HCT116 (cell line): Measurements from ENCODE around the gene MAP4K4. TPM values are rescaled to one million over a fixed set of nuclear protein-coding genes. Genes with fewer than 3 reads are reported as not detected.

Source experiments
- ATAC-seq: fragments of 200-7000 bp; cut with Tn5 transposase; 2 replicates; pipeline ENCODE4 v1.9.1; 2020; ENCODE audit warnings: mild to moderate bottlenecking, moderate library complexity
- BruUV-seq: library from RNA; stranded (reverse); fragments of 400-500 nt; replicated peaks from 2 replicates; lab custom pipeline; 2021; lab: Mats Ljungman, UMichigan
- CTCF ChIA-PET: fragments of 300-600 bp; sonication (Branson Sonifier 250); formaldehyde crosslinking; loops from one replicate; lab custom pipeline; 2021; ENCODE audit warnings: antibody characterized with exemption; lab: Charles Lee
- POLR2A ChIA-PET: fragments of 300-600, 350-600 bp; sonication (Branson Sonifier 250); formaldehyde crosslinking; loops from one replicate; lab custom pipeline; 2021; ENCODE audit warnings: antibody characterized with exemption; lab: Charles Lee
- RAD21 ChIA-PET, 2 experiments: fragments of 300-600 bp; sonication (Branson Sonifier 250); formaldehyde crosslinking; loops; one replicate each; lab custom pipeline; 2023; ENCODE audit warnings: low total read pairs in 2 of 2; ENCODE audit not compliant: uncharacterized antibody in 2 of 2, unreplicated experiment in 2 of 2, low non-redundant PET in 1 of 2; lab: Charles Lee
- DNase-seq: peaks from one replicate; pipeline ENCODE4 v3.0.0-alpha.2; 2010; ENCODE audit warnings: low read depth, low spot score
- H2AFZ ChIP-seq: fragments of 200-600 bp; shearing (Covaris generic), sonication (generic); 2 replicates; pipeline ENCODE4 v1.6.1; 2017; ENCODE audit warnings: low read depth, mixed run types, mixed read lengths, antibody characterized with exemption, low read length; ENCODE audit not compliant: poor library complexity, severe bottlenecking
- H3K27ac ChIP-seq: 2 replicates; pipeline ENCODE4 v1.5.1; 2012; ENCODE audit warnings: low read depth, low read length
- H3K27me3 ChIP-seq: fragments of 200-600 bp; sonication (generic); 2 replicates; pipeline ENCODE4 v1.6.1; 2016; ENCODE audit warnings: mixed run types, low read length, mixed read lengths; ENCODE audit not compliant: insufficient read depth
- H3K36me3 ChIP-seq, 2 experiments: fragments of 200-500 bp in 1 of 2; fragments of 200-600 bp in 1 of 2; sonication (Bioruptor generic) in 1 of 2; sonication (generic) in 1 of 2; 2 replicates each; pipeline versions ENCODE4 v1.5.1 to v1.6.1; 2014 to 2016; ENCODE audit warnings: low read length in 2 of 2, inconsistent platforms in 1 of 2, mixed read lengths in 1 of 2, mixed run types in 1 of 2; ENCODE audit not compliant: insufficient read depth in 2 of 2, control insufficient read depth in 1 of 2
- H3K4me1 ChIP-seq, 2 experiments: fragments of 200-600 bp in 1 of 2; sonication (generic) in 1 of 2; 2 replicates each; pipeline versions ENCODE4 v1.5.1 to v1.6.1; 2012 to 2017; ENCODE audit warnings: low read length in 2 of 2, inconsistent platforms in 1 of 2, mild to moderate bottlenecking in 1 of 2, mixed read lengths in 1 of 2, mixed run types in 1 of 2, moderate library complexity in 1 of 2; ENCODE audit not compliant: insufficient read depth in 2 of 2, control insufficient read depth in 1 of 2
- H3K4me2 ChIP-seq: fragments of 200-600 bp; sonication (generic); 2 replicates; pipeline ENCODE4 v1.6.1; 2017; ENCODE audit warnings: mixed run types, low read length, mixed read lengths
- H3K4me3 ChIP-seq, 2 experiments: fragments of 200-600 bp in 1 of 2; sonication (generic) in 1 of 2; replicated peaks in 1 of 2; 2 replicates each; pipeline ENCODE4 v1.5.1; 2011 to 2016; ENCODE audit warnings: low read length in 2 of 2, control low read depth in 1 of 2, low read depth in 1 of 2, mild to moderate bottlenecking in 1 of 2, mixed read lengths in 1 of 2, mixed run types in 1 of 2
- H3K79me2 ChIP-seq: fragments of 200-600 bp; sonication (generic); 2 replicates; pipeline ENCODE4 v1.6.1; 2017; ENCODE audit warnings: mild to moderate bottlenecking, mixed run types, low read length, moderate library complexity, mixed read lengths; ENCODE audit not compliant: insufficient read depth
- H3K9ac ChIP-seq: fragments of 200-600 bp; sonication (generic); 2 replicates; pipeline ENCODE4 v1.6.1; 2016; ENCODE audit warnings: low read length, mixed read lengths
- H3K9me2 ChIP-seq: fragments of 200-600 bp; sonication (generic), shearing (Covaris generic); 2 replicates; pipeline ENCODE4 v1.6.1; 2017; ENCODE audit warnings: mixed run types, mild to moderate bottlenecking, moderate library complexity; ENCODE audit not compliant: insufficient read depth
- H3K9me3 ChIP-seq, 2 experiments: fragments of 200-500 bp in 1 of 2; fragments of 200-600 bp in 1 of 2; sonication (Bioruptor generic) in 1 of 2; sonication (generic) in 1 of 2; 2 replicates each; pipeline ENCODE4 v1.6.1; 2014 to 2017; ENCODE audit warnings: low read length in 2 of 2, mixed read lengths in 2 of 2, inconsistent platforms in 1 of 2, low read depth in 1 of 2, mild to moderate bottlenecking in 1 of 2, mixed run types in 1 of 2, moderate library complexity in 1 of 2; ENCODE audit not compliant: control insufficient read depth in 1 of 2, insufficient read depth in 1 of 2
- H4K20me1 ChIP-seq: fragments of 200-600 bp; sonication (generic), shearing (Covaris generic); 2 replicates; pipeline ENCODE4 v1.6.1; 2017; ENCODE audit warnings: mixed run types, mild to moderate bottlenecking, moderate library complexity; ENCODE audit not compliant: insufficient read depth
- CBX3 ChIP-seq: IDR thresholded peaks from 2 replicates; pipeline ENCODE4 v1.6.1; 2012; ENCODE audit warnings: low read depth
- CTCF ChIP-seq, 3 experiments: fragments of 200-600 bp in 1 of 3; sonication (generic) in 1 of 3; IDR thresholded peaks in 2 of 3; conservative IDR thresholded peaks in 1 of 3; 2 replicates each; pipeline ENCODE4 v1.5.1; 2012 to 2017; ENCODE audit warnings: low read depth in 2 of 3, low read length in 2 of 3, antibody characterized with exemption in 1 of 3, borderline replicate concordance in 1 of 3, control low read depth in 1 of 3, mild to moderate bottlenecking in 1 of 3, mixed read lengths in 1 of 3, mixed run types in 1 of 3, moderate library complexity in 1 of 3; ENCODE audit not compliant: insufficient read depth in 1 of 3
- EZH2phosphoT487 ChIP-seq: fragments of 200-600 bp; IDR thresholded peaks from 2 replicates; pipeline ENCODE4 v1.6.1; 2018; ENCODE audit warnings: antibody characterized with exemption, borderline replicate concordance
- MAX ChIP-seq: IDR thresholded peaks from 2 replicates; pipeline ENCODE4 v1.6.1; 2012
- TCF7L2 ChIP-seq: IDR thresholded peaks from 2 replicates; pipeline ENCODE4 v1.7.0; 2011; ENCODE audit warnings: borderline replicate concordance, inconsistent platforms; ENCODE audit not compliant: insufficient read depth, insufficient read length; ENCODE audit errors: extremely low read depth
- ZFX ChIP-seq: fragments of 450-650 bp; IDR thresholded peaks from 2 replicates; pipeline ENCODE4 v1.6.1; 2017
- intact Hi-C: fragments of 100-400 bp; cut with micrococcal nuclease; formaldehyde crosslinking; loops from 2 replicates; pipeline ENCODE4 v1.10.0; 2022
- total RNA-seq: library from RNA; stranded (reverse); gene quantifications from one replicate; pipeline ENCODE4 v1.2.1, GENCODE V29; 2021; ENCODE audit not compliant: unreplicated experiment
- TF ChIP-seq, protein P1 (sequence below): IDR thresholded peaks from 2 replicates; pipeline ENCODE4 v1.6.1; 2011; ENCODE audit warnings: mild to moderate bottlenecking, low read length, moderate library complexity; ENCODE audit not compliant: insufficient replicate concordance; ENCODE audit errors: extremely low read depth

The MAP4K4 gene
- total RNA-seq, 1 experiment from 2014 or later, result 62.3 TPM

- TF ChIP-seq ZFX (no peak), TCF7L2 (no peak), CBX3 (no peak), CTCF (IDR thresholded peaks at IDR 0.05 in 2 of 3, conservative IDR thresholded peaks at IDR 0.05 in 1 of 3; ENCODE audit: borderline replicate concordance in 1 of 3, insufficient read depth in 1 of 3, low read depth in 2 of 3, low read length in 2 of 3) (no peak), EZH2phosphoT487 (no peak), MAX (no peak)
- TF ChIP-seq, protein P1, sequence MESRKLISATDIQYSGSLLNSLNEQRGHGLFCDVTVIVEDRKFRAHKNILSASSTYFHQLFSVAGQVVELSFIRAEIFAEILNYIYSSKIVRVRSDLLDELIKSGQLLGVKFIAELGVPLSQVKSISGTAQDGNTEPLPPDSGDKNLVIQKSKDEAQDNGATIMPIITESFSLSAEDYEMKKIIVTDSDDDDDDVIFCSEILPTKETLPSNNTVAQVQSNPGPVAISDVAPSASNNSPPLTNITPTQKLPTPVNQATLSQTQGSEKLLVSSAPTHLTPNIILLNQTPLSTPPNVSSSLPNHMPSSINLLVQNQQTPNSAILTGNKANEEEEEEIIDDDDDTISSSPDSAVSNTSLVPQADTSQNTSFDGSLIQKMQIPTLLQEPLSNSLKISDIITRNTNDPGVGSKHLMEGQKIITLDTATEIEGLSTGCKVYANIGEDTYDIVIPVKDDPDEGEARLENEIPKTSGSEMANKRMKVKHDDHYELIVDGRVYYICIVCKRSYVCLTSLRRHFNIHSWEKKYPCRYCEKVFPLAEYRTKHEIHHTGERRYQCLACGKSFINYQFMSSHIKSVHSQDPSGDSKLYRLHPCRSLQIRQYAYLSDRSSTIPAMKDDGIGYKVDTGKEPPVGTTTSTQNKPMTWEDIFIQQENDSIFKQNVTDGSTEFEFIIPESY, result no peak
- Histone ChIP-seq H3K4me1 (peaks cover 0 to 6% of the 10 kb centered on the region in 2 experiments; a peak in 2 of 4 replicates), H3K9me2 (no peaks in the 10 kb centered on the region), H2AFZ (no peak overlapping the region), H3K4me3 (no peak overlapping the region), H3K9ac (no peak overlapping the region), H3K9me3 (no peaks in the 10 kb centered on the region), H3K27ac (no peak overlapping the region), H3K79me2 (no peaks in the 10 kb centered on the region), H4K20me1 (no peaks in the 10 kb centered on the region), H3K36me3 (no peaks in the 10 kb centered on the region), H3K27me3 (no peaks in the 10 kb centered on the region), H3K4me2 (no peak overlapping the region)
- ChIA-PET RAD21 (no interaction called here), CTCF (no interaction called here), POLR2A (no interaction called here)
- intact Hi-C loops, result loop anchor here (5.0 kb wide), 1 partner anchor 170 kb away; no protein-coding TSS in a partner anchor
- no TSS peak for BruUV-seq
- DNase-seq (no peak), ATAC-seq (no peak)
Measured at GRCh38 chr2:101677658-101678057, 19.8 kb upstream of the MAP4K4 start.
